NCI-H526 (cell line): ENCODE data around the gene HDDC3.

Source experiments
- DNase-seq, 2 experiments: peaks; one replicate each; lab custom pipeline; 2025; lab: John Stamatoyannopoulos, UW

The HDDC3 gene

DNA sequence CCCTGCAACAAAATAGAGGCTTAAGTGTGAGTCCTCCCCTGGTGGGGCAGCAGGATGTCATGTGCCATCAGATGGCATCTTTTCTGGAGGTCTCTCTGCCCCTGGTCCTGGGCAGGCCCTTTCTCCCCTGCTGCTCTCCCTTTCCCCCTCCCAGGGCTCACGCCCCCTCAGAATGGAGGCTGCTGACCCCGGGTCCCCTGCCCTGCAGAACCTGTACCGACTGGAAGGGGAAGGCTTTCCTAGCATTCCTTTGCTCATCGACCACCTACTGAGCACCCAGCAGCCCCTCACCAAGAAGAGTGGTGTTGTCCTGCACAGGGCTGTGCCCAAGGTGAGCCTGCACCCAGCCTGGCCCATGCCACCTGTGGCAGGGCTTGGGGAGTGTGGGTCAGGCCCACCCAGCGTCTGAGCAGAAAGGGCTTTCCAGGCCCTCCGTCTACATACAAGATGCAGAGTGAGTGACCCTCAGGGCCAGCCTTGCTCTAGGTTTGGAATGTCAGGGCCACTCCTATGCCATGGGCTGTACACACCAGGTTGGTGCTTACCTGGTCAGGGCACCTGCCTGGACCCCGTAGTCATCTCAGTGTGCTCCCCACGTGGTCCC lies 40.9 kb downstream of the HDDC3 start:
- no peak for DNase-seq

DNA sequence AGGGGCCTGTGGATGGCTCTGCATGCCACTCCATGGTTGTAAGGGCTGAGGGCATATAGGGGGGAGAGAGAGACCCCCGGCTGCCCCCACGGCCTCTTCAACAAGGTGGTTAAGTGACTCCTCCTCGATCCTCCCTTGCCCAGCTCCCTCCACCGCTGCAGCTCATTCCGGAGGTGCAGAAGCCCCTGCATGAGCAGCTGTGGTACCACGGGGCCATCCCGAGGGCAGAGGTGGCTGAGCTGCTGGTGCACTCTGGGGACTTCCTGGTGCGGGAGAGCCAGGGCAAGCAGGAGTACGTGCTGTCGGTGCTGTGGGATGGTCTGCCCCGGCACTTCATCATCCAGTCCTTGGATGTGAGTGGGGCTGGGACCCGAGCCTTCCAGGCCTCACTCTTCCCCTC lies 41.5 kb downstream of the HDDC3 start:
- no peak for DNase-seq

DNA sequence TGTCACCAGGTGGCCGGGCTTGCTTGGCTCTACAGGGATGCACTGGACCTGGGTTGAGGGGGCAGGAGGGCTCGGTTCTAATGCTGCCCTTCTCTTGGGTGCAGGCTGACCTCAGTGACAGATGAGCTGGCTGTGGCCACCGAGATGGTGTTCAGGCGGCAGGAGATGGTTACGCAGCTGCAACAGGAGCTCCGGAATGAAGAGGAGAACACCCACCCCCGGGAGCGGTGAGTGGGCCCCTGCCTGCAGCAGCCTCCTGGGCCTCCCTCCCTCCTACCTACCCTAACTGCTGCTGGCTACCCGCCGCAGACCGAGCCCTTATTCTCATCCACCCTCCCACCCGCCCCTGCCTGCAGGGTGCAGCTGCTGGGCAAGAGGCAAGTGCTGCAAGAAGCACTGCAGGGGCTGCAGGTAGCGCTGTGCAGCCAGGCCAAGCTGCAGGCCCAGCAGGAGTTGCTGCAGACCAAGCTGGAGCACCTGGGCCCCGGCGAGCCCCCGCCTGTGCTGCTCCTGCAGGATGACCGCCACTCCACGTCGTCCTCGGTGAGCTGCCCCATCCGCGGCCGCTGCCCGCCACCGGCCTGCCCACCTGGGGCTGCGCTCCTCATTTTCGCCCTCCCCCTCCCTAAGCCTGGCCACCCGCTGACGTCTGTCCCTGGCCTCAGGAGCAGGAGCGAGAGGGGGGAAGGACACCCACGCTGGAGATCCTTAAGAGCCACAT lies 42.5 kb downstream of the HDDC3 start:
- no peak for DNase-seq

DNA sequence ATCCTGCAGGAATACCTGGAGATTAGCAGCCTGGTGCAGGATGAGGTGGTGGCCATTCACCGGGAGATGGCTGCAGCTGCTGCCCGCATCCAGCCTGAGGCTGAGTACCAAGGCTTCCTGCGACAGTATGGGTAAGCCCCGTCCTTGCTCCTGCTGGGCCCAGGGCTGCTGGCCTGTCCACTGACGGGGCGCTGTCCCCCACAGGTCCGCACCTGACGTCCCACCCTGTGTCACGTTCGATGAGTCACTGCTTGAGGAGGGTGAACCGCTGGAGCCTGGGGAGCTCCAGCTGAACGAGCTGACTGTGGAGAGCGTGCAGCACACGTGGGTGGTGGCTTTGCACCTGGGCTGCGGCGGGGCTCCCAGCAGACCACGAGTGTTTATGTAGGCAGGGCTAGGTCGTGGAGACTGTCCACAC lies 43.0 kb downstream of the HDDC3 start:
- DNase-seq = no peak

DNA sequence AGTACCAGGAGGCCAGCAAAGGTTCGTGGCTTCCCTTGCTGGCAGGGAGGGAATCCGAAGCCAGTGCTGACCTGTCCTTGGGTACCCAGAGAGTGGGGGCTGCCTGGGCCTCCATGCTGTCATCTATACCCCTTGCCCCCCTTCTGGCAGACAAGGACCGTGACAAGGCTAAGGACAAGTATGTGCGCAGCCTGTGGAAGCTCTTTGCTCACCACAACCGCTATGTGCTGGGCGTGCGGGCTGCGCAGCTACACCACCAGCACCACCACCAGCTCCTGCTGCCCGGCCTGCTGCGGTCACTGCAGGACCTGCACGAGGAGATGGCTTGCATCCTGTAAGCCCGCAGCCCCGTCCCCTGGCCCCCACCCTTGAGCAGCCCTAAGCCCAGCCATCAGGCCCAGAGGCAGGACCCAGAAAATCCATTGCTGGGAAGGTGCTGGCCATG lies 45.3 kb downstream of the HDDC3 start:
- no peak for DNase-seq

DNA sequence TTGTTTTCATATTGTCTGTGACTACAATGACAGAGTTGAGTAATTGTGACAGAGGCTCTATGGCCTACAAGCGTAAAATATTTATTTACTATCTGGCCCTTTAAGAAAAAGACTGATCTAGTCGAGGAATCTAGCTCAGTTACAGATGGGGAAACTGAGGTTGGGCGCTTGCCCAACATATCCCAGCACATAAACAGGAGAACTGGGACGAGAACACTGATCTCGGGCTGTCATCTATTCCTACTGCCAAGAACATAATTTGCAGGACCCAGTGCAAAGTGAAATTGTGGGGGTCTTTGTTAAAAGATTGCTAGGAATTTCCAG lies 46.1 kb downstream of the HDDC3 start:
- no peak for DNase-seq

DNA sequence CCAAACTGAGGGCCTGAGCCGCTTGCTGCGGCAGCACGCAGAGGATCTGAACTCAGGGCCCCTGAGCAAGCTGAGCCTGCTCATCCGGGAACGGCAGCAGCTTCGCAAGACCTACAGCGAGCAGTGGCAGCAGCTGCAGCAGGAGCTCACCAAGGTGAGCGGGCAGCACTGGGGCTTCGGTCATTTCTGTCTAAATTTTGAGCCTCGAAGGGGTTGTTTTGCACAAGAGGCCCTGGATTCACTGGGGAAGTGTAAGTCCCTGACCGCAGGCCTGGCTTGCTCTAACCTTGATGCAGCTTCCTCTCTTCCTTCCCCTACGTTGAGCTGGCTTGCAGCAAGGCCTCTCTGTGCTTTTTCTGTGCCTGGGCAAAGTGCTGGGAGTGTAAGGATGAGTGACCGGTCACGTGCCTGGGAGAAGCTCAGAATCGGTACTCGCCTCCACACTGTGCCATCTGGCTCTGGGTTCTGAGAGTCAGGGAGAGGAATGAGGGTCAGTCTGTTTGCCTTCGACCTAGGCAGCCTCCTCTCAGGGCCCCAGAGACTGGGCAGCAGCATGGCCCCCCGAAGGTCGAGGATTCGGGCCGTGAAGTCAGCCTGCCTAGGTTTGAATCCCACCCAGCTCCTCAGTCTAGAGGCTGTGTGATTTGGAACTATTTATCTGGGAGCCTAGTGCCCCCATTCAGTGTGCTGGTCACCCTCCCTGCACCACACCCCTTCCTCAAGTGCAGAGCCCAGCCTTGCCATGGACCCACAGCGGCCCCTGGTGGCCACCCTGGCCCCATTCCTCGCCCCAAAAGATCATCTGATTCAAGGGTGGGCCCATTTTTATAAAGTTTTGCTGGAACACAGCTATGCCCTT lies 46.7 kb downstream of the HDDC3 start:
- DNase-seq = peak; percentile 50 to 81

DNA sequence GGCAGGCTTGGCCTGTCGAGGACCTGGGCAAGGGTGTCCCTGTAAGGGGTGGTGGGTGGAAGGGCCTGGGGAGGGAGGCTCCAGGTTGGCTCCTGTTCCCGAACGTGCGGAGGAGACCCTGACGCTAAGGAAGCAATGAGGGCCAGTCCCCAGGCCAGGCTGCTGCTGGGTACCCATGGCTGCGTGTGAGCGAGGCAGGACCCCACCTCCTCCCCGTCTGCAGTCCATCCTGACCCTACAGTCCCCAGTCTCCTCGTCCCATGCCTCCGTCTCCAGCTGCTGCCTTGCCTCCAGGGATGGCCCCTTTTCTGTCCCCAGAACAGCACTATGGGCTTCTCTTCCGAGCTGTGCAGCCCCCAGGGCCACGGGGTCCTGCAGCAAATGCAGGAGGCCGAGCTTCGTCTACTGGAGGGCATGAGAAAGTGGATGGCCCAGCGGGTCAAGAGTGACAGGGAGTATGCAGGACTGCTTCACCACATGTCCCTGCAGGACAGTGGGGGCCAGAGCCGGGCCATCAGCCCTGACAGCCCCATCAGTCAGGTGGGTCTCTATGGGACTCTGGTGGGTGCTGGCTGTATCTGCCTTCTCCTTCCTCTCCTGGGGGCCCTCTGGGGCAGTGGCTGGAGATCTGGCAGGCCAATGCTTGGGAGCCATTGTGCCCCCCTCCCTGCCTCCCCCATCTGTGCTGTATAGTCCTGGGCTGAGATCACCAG lies 47.5 kb downstream of the HDDC3 start:
- peak in 1 of 2 experiments; percentile 53 for DNase-seq

DNA sequence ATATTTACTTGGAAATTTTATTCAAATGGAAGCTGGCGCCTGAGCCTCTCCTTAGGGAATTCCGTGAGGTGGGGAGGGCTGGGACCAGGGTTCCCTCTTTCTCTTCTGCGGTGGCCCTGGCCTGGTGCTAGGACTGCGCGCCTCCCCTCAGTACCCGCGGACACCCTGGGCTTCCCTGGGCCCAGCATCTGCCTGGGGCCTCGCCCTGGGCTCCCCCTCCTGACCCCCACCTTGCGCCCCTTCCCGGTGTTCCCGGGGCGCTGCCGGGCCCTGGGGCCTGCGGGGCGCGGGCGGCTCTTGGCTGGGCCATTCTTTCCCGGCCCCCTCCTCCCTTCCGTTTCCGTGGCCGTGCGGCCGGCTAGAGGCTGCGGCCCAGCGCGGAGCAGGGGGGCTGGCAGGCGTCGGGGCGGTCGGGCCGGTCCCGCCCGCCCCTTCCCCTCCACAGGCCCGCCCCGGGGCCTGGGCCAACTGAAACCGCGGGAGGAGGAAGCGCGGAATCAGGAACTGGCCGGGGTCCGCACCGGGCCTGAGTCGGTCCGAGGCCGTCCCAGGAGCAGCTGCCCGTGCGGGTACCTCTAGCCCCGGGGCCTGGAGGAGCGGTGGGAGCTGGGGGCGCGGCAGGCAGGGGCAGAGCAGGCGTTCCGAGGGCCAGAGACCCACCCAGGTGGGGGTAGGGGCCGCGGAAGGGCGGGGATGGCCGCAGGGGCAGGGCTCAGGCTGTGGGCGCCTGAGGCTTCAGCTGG lies 48.2 kb downstream of the HDDC3 start, which contains the start of gene FES:
FES (plus strand) TSS at position 529 of the 743 bp plus-strand sequence. CDS start 542 bp downstream, outside the sequence.
- peak; percentile 88 to 94 for DNase-seq

DNA sequence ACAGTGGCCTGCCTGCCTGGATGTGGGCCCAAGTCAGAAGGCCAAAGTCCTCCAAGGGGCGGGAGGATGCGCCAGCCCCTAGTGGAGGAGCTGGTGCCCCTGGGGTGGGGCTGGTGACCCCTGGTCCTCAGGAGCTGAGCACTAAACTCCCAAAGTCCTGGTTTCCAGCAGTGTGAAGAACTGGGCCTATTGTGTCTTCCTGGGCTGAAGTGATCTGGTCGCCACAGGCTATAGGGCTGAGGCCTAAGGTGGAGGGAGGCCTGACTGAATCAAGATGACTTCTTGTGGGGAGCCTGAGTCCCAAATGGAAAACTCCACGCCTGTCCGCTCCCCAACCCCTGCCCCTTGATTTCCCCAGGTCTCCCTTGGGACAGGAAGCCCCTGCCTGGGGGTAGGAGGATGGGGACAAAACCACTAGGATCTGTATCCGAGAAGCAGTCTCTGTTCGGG lies 48.8 kb downstream of the HDDC3 start:
- no peak for DNase-seq

DNA sequence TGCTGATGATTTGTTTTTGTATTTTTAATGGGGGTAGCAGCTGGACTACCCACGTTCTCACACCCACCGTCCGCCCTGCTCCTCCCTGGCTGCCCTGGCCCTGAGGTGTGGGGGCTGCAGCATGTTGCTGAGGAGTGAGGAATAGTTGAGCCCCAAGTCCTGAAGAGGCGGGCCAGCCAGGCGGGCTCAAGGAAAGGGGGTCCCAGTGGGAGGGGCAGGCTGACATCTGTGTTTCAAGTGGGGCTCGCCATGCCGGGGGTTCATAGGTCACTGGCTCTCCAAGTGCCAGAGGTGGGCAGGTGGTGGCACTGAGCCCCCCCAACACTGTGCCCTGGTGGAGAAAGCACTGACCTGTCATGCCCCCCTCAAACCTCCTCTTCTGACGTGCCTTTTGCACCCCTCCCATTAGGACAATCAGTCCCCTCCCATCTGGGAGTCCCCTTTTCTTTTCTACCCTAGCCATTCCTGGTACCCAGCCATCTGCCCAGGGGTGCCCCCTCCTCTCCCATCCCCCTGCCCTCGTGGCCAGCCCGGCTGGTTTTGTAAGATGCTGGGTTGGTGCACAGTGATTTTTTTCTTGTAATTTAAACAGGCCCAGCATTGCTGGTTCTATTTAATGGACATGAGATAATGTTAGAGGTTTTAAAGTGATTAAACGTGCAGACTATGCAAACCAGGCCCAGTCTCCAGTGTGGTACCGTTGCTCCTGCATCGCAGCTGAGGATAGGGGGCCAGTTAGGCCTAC lies 49.4 kb downstream of the HDDC3 start:
- peak; percentile 69 to 77 for DNase-seq

DNA sequence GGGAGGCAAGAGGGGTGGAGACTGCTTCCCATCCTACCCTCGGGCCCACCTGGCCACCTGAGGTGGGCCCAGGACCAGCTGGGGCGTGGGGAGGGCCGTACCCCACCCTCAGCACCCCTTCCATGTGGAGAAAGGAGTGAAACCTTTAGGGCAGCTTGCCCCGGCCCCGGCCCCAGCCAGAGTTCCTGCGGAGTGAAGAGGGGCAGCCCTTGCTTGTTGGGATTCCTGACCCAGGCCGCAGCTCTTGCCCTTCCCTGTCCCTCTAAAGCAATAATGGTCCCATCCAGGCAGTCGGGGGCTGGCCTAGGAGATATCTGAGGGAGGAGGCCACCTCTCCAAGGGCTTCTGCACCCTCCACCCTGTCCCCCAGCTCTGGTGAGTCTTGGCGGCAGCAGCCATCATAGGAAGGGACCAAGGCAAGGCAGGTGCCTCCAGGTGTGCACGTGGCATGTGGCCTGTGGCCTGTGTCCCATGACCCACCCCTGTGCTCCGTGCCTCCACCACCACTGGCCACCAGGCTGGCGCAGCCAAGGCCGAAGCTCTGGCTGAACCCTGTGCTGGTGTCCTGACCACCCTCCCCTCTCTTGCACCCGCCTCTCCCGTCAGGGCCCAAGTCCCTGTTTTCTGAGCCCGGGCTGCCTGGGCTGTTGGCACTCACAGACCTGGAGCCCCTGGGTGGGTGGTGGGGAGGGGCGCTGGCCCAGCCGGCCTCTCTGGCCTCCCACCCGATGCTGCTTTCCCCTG lies 50.2 kb downstream of the HDDC3 start:
- peak in 1 of 2 experiments; percentile 27 for DNase-seq

DNA sequence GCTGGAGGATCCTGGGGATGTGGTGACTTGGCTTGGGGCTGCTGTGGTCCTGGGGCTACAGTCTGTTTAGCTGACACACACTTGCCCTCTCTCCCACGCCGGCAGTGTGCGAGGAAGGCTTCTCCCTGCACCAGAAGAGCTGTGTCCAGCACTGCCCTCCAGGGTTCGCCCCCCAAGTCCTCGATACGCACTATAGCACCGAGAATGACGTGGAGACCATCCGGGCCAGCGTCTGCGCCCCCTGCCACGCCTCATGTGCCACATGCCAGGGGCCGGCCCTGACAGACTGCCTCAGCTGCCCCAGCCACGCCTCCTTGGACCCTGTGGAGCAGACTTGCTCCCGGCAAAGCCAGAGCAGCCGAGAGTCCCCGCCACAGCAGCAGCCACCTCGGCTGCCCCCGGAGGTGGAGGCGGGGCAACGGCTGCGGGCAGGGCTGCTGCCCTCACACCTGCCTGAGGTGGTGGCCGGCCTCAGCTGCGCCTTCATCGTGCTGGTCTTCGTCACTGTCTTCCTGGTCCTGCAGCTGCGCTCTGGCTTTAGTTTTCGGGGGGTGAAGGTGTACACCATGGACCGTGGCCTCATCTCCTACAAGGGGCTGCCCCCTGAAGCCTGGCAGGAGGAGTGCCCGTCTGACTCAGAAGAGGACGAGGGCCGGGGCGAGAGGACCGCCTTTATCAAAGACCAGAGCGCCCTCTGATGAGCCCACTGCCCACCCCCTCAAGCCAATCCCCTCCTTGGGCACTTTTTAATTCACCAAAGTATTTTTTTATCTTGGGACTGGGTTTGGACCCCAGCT lies 51.0 kb downstream of the HDDC3 start:
- DNase-seq = peak in 1 of 2 experiments; percentile 76

DNA sequence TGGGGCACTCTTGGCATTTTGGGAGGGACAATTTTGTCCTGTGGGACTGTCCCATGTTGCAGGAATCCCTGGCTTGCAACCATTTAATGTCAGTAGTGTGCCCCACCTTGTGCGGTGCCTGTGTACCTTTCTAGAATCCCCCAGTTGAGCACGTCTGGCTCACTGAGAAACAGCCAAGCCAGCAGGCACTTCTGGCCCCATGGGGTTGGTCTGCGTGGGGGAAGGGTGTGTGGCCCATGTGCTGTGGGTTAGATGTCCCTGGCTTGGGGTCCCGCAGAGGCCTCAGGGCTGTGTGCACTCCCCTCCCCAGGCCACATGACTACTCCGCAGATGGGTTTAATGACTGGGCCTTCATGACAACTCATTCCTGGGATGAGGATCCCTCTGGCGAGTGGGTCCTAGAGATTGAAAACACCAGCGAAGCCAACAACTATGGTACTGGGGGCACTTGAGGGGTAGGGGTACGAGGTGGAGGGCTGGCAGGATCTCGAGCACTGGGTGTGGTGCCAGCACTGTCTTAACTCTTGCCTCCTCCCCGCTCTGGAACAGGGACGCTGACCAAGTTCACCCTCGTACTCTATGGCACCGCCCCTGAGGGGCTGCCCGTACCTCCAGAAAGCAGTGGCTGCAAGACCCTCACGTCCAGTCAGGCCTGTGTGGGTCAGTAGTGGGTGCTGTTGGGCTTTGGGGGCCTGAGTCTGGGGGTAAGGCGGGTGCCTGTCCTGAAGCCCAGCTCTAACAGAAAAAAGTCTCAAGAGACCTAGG lies 51.8 kb downstream of the HDDC3 start:
- DNase-seq = no peak
